GM10266 (cell line): Measurements from ENCODE around the gene CHCHD1.

Source experiments
- DNase-seq: peaks from one replicate; pipeline ENCODE4 v3.0.0; 2012; ENCODE audit errors: extremely low spot score
- CTCF ChIP-seq: IDR thresholded peaks from 2 replicates; pipeline ENCODE4 v1.5.1; 2012; ENCODE audit warnings: mild to moderate bottlenecking, low read depth; ENCODE audit not compliant: control insufficient read depth, insufficient read depth; ENCODE audit errors: missing control alignments

CHCHD1 gene

GRCh38 chr10:73809061-73809818, 27.4 kb downstream of the CHCHD1 start:
- no peak for DNase-seq
- TF ChIP-seq CTCF: no peak

- no peak for DNase-seq
- no peak for TF ChIP-seq CTCF
Measured at GRCh38 chr10:73810358-73810734, 28.5 kb downstream of the CHCHD1 start.

- no peak for TF ChIP-seq CTCF
- DNase-seq: no peak
Measured at GRCh38 chr10:73810735-73811465, 29.1 kb downstream of the CHCHD1 start.

- DNase-seq: no peak
- no peak for TF ChIP-seq CTCF
Measured at GRCh38 chr10:73812657-73813056, 30.8 kb downstream of the CHCHD1 start.

DNA sequence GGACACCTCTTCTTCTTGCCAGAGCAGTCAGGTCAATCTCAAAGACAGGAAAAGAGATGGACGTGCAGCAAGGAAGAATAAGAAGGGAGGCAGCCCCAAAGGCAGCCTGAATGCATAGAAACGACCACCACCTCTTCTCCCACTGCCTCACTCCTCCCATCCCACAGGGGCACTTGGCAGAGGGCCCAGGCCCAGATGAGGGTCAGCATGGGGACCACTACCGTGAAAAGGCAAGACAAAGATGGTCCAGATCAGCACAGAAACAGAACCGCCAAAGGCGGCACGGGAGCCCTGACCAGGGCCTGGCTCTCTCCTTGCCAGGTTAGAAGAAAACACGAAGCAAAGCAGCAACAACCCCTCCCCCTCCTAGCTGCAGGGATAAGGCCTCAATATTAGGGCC, 31.5 kb downstream of the CHCHD1 start:
- TF ChIP-seq CTCF: no peak
- DNase-seq: no peak

DNA sequence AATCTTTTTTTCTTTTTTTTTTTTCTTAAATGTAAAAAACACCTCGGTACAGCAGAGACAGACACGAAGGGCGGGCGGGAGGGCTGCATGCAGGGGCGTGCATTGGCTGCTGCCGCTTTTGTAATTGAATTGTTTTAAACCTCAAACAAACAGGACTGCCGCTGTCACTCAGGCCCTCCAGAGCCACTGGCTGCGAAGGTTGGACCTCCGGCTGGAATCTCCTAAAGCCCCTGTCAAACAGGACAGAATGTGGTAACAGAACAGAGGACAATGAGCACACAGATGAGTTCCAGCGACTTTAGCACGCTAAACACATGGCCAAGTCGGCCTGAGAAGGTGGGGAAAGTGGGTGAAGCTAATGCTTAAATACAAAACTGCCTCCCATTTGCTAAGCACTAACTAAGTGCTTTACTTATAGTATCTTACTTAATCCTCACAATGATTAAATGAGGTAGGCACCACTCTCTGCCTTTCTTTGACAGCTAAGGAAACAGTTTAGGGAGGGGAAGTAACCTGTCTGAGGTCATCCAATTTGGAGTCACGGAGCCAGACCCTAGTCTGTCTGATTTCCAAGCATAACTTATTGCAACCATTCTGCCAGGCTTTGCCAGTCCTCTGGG, 32.5 kb downstream of the CHCHD1 start:
- TF ChIP-seq CTCF: no peak
- no peak for DNase-seq
